ENCODE measurements around the gene DPF3.

GRCh38 chr14:72742838-72743195 lies 151.1 kb downstream of the DPF3 start:
- TF ChIP-seq CTCF (IDR thresholded peaks at IDR 0.05) (no peak), POLR2A (IDR thresholded peaks at IDR 0.05) (no peak)

All from esophagus squamous epithelium (tissue), 4 donors.